Keratinocyte (primary cell): Measurements from ENCODE around the gene IFT74.

ENCODE experiments used
- CTCF ChIP-seq, 3 experiments: IDR thresholded peaks in 1 of 3; conservative IDR thresholded peaks in 1 of 3; optimal IDR thresholded peaks in 1 of 3; 2 replicates in 2 of 3; 3 replicates in 1 of 3; pipeline versions ENCODE3 to v1.5.1; 2011; ENCODE audit warnings: low read length in 3 of 3, mild to moderate bottlenecking in 3 of 3, moderate library complexity in 2 of 3, control low read depth in 1 of 3, inconsistent platforms in 1 of 3; ENCODE audit not compliant: insufficient read depth in 2 of 3; ENCODE audit errors: extremely low read depth in 1 of 3
- EZH2 ChIP-seq: IDR thresholded peaks from one replicate; pipeline ENCODE4 v1.6.1; 2012; ENCODE audit warnings: inconsistent platforms, mild to moderate bottlenecking, low read length, moderate library complexity

DNA sequence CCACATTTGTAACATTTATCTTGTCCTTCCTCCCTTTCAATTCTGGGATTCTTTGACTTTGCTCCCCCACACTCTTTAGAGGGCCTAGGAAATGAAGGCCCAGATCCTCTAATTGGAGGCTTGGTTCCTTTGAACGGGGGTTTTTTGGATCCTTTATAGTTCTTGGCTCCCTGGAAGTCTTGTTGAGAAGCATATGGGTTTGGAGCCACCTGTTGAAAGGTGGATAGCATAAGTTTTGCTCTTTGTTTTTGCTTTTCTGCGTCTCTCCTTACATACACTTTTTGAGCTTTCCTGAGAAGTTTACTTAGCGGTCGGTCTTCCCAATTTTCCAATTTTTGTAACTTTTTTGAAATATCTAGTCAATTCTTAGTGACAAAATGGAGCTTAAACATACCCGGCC, 17.8 kb downstream of the IFT74 start:
- TF ChIP-seq CTCF (optimal IDR thresholded peaks at IDR 0.05 in 1 of 3, IDR thresholded peaks at IDR 0.05 in 1 of 3, conservative IDR thresholded peaks at IDR 0.05 in 1 of 3; ENCODE audit: extremely low read depth in 1 of 3, insufficient read depth in 2 of 3, low read length in 3 of 3) (no peak), EZH2 (no peak)
